IMR-90 (cell line): ENCODE measurements around the gene TNNC1.

Experiments
- CTCF ChIP-seq: conservative IDR thresholded peaks from 2 replicates; pipeline ENCODE4 v1.5.1; 2012; ENCODE audit warnings: mild to moderate bottlenecking, low read depth, low read length, improper control_type of control experiment
- MXI1 ChIP-seq: IDR thresholded peaks from 2 replicates; pipeline ENCODE4 v1.6.1; 2012; ENCODE audit warnings: low read depth, mild to moderate bottlenecking, low read length, moderate library complexity, borderline replicate concordance

GRCh38 chr3:52440249-52440551 is 13.6 kb downstream of the TNNC1 start:
- TF ChIP-seq CTCF = no peak
- TF ChIP-seq MXI1 = no peak
